Inferior parietal cortex (tissue), 1 donor: Measurements from ENCODE around the gene KLHL24.
"Not testable (repeated sequence)": the region's sequence is repeated elsewhere in the genome, so short reads cannot be mapped to it uniquely, and the experiment has no call there.

Source experiments
- DNase-seq: peaks from one replicate; pipeline ENCODE4 v3.0.0-alpha.2; 2016; ENCODE audit errors: extremely low spot score

The KLHL24 gene

GRCh38 chr3:183635431-183636220 lies at the start of gene KLHL24:
TSS of gene KLHL24 (plus strand) at chr3:183635623. CDS start at chr3:183650357, 14,734 bp downstream.
- DNase-seq = peak; percentile 98

GRCh38 chr3:183586477-183586876 lies 48.9 kb upstream of the KLHL24 start:
- no peak for DNase-seq

GRCh38 chr3:183587336-183587735 lies 48.1 kb upstream of the KLHL24 start:
- no peak for DNase-seq

- DNase-seq = no peak
Measured at GRCh38 chr3:183590442-183590841, 45.0 kb upstream of the KLHL24 start.

GRCh38 chr3:183591881-183592521 lies 43.4 kb upstream of the KLHL24 start:
- DNase-seq = no peak

- DNase-seq = no peak
Measured at GRCh38 chr3:183592821-183593220, 42.6 kb upstream of the KLHL24 start.

GRCh38 chr3:183594636-183595035 lies 40.8 kb upstream of the KLHL24 start:
- no peak for DNase-seq

GRCh38 chr3:183597959-183598358 lies 37.5 kb upstream of the KLHL24 start:
- DNase-seq = no peak

GRCh38 chr3:183611326-183611725 lies 24.1 kb upstream of the KLHL24 start:
- not testable (repeated sequence) for DNase-seq

GRCh38 chr3:183613366-183614285 lies 21.8 kb upstream of the KLHL24 start:
- DNase-seq = no peak

GRCh38 chr3:183618542-183618941 lies 16.9 kb upstream of the KLHL24 start:
- no peak for DNase-seq

GRCh38 chr3:183619010-183619409 lies 16.4 kb upstream of the KLHL24 start:
- DNase-seq = no peak

- no peak for DNase-seq
Measured at GRCh38 chr3:183619624-183620251, 15.7 kb upstream of the KLHL24 start.

- DNase-seq = no peak
Measured at GRCh38 chr3:183620252-183620628, 15.2 kb upstream of the KLHL24 start.

GRCh38 chr3:183622473-183622872 lies 12.9 kb upstream of the KLHL24 start:
- DNase-seq = not testable (repeated sequence)

- DNase-seq = no peak
Measured at GRCh38 chr3:183626877-183627594, 8.4 kb upstream of the KLHL24 start.

- no peak for DNase-seq
Measured at GRCh38 chr3:183629546-183630301, 5.7 kb upstream of the KLHL24 start.

- no peak for DNase-seq
Measured at GRCh38 chr3:183631715-183632114, 3.7 kb upstream of the KLHL24 start.

- DNase-seq = not testable (repeated sequence)
Measured at GRCh38 chr3:183632725-183633124, 2.7 kb upstream of the KLHL24 start.

GRCh38 chr3:183634707-183635106 lies 716 bp upstream of the KLHL24 start:
- DNase-seq = no peak
